ENCODE data around the gene PER2.

PER2 gene

GRCh38 chr2:238228700-238229099 is 59.7 kb downstream of the PER2 start:
- DNase-seq: no peak

- no peak for DNase-seq
Measured at GRCh38 chr2:238227587-238228032, 60.8 kb downstream of the PER2 start.

DNA sequence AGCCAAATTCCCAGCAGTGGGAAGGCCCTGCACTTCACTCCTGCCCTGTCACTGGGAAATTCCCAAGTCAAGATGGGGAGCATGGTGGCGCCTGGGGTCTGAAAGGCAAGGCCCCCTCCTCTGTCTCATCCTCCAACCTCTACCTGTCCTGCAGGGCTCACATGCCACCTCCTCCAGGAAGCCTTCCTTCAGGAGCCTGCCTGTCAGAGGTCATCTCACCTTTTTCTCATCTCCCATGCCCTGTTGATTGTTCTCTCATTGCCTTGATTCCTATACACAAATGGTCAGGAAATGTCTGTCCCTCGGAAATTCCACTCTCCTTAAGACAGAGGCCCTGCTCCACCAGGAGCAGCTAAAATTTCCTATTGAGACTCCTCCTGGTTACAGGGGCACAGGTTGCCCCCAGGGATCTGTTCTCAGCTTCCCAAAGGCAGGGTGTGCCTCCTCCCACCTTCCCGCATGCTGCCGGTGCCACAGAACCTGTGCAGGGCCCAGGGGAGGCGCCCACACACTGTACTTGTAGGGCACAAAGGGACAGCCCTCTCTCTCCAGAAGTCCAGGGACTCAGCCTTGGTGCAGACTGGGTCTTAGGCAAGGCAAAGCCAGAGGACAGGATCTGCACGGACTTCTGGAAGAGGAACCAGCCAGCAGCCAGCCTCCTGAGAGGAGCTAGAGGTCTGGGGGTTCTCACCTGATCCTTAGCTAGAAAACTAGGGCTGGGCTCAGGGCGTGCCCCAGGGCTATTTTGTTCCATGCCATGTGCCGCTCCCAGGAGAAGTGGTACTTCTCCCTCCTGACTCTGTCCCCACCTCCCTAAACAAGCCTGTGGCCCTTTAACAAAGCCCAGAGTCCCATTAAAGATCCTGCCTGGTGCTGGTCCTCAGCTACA is 61.5 kb downstream of the PER2 start:
- DNase-seq: no peak

DNA sequence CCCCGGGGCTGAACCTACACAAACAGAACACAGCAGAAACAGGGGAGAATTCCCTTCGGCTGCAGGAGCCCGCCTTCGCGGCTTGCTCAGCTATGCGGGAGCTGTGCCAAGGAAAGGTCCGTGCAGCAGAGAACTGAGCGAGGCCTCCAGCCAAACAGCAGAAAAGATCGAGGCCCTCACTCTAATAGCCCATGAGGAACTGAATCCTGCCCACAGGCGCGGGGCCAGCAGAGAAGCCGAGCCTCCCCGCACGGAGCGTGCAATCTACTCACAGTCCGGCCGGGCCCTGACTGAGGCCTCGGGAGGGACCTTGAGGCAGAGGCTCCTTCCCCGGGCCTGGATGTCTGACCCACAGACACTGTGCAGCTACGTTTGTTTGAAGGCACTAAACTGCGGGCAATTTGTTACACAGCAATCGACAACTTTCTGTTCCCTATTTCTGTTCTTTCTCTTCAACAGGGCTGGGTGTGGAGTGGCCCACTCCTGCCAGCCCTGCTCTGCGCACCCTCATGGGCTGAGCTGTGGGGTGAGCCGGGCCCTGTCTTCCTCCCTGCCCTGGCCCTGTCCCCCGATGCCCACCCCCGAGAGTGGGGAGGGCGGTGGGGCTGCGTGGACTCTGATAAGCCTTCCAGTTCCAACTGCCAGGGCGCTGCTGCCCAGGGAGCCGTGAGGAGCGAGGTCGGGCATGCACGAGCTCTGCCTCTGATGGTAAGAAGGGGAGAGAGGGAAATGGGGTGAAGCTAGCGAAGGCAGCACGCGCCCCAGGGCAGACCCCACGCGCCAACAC is 62.3 kb downstream of the PER2 start:
- DNase-seq: no peak

GRCh38 chr2:238225121-238225520 is 63.3 kb downstream of the PER2 start:
- DNase-seq: no peak

- no peak for DNase-seq
Measured at GRCh38 chr2:238224356-238225035, 63.9 kb downstream of the PER2 start.

GRCh38 chr2:238220892-238221521 is 67.4 kb downstream of the PER2 start:
- peak in 1 of 4 experiments; percentile 16 for DNase-seq

GRCh38 chr2:238220274-238220891 is 68.0 kb downstream of the PER2 start:
- DNase-seq: no peak

GRCh38 chr2:238216651-238217184 is 71.7 kb downstream of the PER2 start:
- no peak for DNase-seq

DNA sequence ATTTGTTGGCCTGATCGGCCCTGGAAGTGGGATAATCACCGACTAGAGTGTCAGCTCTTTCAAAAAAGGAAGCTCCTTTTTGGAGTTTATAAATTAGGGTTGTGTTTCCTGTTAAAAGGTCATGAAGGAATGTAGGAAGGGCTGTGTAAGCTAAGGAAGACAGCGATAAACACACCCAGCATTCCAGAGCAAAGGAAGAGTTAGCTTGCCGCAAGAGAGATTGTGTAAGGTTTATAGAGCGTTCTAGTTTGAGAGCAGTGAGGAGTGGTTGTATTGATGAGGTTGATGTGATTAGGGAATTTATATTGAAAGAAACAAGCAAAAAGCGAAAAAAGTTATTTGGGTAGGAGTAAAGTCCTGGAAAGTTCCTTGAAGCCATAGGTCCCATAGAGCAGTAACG is 81.4 kb downstream of the PER2 start:
- no peak for DNase-seq

- DNase-seq: peak in 2 of 4 experiments; percentile 14 to 29
Measured at GRCh38 chr2:238203973-238204683, 84.3 kb downstream of the PER2 start.

DNA sequence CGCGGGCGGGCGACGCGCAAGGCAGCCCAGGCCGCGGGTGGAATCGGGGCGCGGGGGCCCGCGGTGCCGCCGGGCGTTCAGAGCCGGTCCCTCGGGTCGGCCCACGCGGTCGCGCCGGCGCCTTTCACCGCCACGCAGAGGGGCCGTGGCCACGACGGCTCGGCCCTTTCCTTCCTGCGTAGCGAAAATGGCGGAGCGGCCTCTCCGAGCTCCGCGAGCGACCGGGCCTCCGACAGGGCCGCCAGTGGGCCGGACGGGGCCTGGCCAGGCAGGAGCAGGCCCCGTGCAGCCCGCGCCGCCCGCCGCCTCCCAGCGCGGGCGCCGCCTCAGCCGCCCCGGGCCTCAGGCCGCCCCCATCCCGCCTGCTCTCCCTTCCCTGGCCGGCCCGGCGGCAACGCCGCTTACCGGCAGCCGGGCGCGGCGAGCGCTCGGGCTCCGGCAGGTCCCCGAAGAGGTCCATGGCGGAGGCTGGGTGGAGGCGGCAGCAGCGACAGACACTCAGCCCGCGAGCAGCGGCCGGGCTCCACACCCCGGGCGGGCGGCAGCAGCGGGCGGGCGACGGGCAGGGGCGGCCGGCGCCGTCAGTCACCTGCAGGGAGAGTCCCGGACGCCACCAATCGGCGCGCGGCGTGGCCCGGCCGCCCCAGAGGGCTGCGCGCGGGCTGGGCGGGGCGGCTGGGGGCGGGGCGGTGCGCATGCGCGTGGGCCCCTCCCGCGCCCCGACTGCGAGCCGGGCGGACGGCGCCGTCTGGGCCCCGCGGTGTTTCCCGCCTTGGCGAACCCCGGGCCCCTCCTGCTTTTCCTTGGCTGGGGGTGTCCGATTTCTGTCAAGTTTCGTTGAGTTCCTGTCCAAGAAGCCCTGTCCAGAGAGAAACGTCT is 85.1 kb downstream of the PER2 start, which contains the start of gene ILKAP:
Gene ILKAP (minus strand): TSS at position 602 of the 879 bp plus-strand sequence. CDS start 142 bp downstream, at position 460.
- DNase-seq: peak; percentile 93 to 97 (median 96)

DNA sequence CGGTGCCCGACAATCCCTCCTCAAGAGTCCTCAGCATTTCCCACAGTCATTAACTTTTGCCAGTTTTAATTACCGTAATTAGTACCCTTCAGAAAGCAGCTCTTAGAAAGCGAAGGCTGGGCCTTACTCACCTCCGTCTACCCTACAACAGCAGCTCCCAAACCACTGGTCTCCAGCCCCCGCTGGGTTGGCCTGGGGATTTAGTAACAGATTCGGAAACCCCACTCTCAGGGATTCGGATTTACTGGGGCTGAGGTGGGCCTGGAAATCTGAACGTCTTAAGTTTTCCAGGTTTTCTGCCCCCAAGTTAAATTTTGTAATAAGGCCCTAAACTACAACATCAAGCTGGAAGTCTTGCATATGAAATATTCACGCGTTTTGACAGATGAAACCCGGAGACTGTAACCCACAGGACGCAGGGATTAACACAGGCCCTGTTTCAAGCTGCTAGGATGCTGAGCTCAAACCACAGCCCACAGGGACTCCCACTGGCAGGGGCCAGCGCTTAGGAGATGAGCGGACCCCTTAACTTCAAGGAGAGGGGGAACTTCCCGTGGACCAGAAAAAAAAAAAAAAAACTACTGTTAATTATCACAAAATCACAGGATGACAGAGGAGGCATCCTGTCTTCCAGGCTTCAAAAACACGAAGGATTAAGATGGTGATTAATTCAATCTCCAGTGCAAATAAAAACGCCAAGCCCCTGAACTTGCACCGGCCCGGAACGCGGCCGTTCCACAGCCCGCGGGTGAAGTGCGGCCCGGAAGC is 85.9 kb downstream of the PER2 start:
- peak in 1 of 4 experiments; percentile 16 for DNase-seq
